Ramos (cell line): ENCODE data around the gene KHSRP.

Experiments used
- in situ Hi-C: fragments of 300-500 bp; cut with MboI; formaldehyde crosslinking; loops from one replicate; pipeline ENCODE4 v1.14.3; 2022; ENCODE audit warnings: low sequenced_read_pairs; ENCODE audit not compliant: unreplicated experiment

The KHSRP gene

DNA sequence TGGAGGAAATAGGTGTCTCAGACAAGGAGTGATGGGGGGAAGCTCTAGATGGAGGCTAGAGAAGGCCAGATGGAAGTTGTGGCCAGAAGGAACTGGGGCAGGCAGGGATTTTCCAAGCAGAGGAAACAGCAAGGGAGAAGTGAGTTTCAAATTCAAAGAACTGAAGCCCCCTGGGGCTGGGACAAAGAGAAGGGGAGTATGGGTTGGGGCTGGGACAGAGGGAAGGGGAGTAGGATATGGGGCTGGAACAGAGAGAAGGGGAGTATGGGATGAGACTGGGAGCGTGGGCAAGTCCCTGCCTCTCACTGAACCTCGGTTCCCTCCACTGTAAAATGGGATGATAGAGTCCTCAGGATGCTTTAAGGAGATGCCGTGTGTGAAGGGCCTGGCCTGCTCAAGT, 29.8 kb downstream of the KHSRP start:
- in situ Hi-C loops, result no loop called here

DNA sequence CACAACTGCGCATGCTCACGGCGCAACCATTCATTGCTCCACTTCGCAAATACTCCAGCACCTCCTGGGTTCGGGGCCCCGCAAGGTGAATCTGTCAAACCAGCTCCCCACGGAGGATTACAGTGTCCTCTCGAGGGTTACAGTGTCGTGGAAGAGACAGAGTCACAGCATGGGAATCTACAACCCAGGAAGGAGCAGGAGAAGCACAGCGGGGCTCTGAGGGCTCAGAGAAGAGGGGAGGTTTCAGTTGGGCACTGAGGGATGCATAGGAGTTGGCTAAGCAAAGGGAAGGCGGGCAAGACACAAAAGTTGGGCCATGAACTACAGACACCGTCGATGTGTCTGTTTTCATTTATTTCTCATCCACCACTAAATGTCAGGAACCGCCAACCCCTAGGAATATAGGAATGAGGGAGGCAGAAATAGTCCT, 30.6 kb downstream of the KHSRP start:
- in situ Hi-C loops, result no loop called here

DNA sequence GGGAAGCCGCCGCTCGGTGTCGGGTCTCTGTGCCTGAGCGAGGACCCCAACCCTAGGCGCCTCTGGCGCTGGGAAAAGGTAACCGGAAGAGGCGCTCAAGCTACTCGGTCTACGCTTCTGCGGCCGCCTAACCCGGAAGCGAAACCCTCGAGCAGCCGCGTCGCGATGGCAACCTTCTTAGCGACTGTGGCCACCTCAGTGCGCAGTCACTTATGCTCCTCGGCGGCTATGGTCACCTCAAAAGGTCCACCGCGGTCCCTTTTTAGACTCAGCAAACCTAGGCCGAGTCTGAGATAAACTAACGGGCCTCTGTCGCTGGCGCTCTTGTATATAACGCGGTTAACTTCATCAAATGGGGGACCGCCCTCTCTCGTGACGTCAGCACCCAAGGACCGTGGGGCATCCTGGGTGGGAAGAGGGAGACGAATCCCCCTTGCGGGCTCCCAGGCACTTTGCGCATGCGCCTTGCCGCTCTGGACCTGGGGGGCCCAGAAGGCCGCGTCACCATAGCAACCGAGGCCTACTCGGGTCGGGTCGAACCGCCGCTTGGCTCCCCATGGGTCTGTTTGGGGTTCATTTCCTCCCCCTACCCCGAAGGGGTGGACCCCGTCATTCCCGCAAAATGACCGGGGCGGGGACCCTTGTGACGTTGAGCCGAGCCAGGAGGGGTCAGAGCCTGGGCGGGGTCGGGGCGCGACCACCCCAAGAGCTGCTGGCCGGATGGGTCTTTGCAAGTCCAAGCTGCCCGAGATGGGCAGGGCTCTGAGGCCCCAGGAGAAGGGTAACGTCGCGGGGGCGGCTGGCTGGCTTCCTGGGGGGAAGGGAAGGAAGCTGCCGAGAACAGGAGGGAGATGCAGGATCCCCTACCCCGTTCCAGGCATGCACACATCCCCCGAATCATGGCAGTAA, 31.3 kb downstream of the KHSRP start, which contains the start of gene GTF2F1:
Gene GTF2F1 (minus strand): TSS at position 91 of the 909 bp plus-strand sequence. CDS start 169 bp downstream, outside the sequence.
- in situ Hi-C loops, result no loop called here

DNA sequence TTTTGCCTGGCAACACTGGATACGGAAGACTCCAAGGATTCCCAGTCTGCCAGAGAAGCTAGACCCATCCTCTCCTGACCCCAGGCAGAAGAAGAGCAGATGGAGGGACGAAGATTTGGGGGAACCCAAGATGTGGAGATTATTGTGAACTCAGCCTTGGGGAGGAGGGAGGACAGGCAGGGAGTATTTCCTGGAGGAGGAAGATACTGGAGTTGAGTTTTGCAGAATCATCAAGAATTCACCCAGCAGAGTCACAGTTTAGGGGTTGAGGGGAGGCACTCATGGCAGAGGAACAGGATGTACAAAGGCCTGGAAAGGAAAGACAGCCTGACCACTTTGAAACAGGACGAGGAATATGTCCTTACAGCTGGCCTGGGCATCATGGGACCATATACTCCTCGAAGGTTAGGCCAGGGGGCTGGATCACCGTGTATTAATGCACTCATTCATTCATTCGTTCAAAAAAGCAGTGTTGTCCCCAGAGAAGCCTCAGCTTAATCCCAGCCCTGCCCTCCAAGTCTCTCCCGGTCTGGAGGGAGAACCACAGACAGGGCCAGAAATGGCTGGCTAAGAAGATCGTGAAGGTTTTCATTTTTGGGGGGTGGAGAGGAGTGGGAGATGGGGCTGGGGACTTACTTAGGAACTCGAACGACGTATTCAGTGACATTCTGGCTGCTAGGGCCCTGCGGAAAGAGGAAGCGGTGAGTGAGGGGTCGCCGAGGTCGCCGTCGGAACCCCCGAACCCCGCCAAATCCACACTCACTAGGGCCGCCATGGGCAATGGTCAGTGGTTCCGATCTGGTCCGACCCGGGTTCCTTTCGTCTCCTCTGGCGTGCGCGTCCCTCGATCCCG, 32.2 kb downstream of the KHSRP start:
- in situ Hi-C loops, result no loop called here

- in situ Hi-C loops, result no loop called here
Observed at GRCh38 chr19:6387372-6387771, 37.2 kb downstream of the KHSRP start.

- in situ Hi-C loops, result no loop called here
Observed at GRCh38 chr19:6384381-6384780, 40.2 kb downstream of the KHSRP start.

DNA sequence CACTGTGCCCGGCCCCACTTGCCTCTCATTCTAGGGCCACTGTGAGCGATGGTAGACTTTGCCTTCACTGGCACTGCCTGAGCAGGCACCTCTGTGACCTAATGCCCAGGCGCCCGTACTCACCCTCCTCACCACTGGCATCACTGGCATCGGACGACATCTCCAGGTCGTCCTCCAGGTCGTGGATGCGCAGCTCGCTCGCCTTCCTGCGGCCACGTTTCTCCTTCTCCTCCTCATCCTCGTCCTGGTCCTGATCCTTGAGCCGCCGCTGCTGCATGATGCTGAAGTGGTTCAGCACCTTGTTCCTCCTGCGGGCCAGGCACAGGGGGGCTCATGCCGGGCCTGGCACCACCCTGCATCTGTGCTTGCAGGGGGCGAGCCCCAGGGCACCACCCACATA, 41.4 kb downstream of the KHSRP start:
- in situ Hi-C loops, result no loop called here

GRCh38 chr19:6381030-6381750, 43.4 kb downstream of the KHSRP start:
- in situ Hi-C loops, result no loop called here

GRCh38 chr19:6379744-6380143, 44.9 kb downstream of the KHSRP start:
- in situ Hi-C loops, result no loop called here

GRCh38 chr19:6378486-6378885, 46.1 kb downstream of the KHSRP start:
- in situ Hi-C loops, result no loop called here

DNA sequence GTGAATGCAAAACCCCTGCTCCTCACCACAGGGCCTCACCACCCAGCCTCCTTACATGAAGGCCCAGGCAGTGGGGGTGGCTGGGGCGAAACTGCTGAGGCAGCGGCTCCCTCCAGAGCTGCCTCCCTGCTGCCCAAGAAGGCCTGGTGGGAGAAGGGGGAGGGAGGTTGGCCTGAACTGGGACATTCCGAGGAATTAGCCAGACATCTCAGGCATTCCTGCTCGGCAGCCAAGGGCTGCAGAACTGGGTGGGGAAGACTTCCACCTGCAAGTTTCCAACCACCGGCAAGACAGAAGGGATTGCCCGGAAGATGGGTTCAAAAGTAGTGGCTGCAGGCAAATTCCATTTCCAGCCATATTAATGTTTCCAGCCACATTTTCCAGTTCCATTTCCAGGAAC, 46.6 kb downstream of the KHSRP start:
- in situ Hi-C loops, result no loop called here

- in situ Hi-C loops, result no loop called here
Observed at GRCh38 chr19:6376512-6377190, 48.0 kb downstream of the KHSRP start.

GRCh38 chr19:6375411-6376010, 49.1 kb downstream of the KHSRP start, which contains the start of gene PSPN:
Gene PSPN (minus strand): TSS chr19:6375933. CDS start chr19:6375849, 84 bp downstream.
- in situ Hi-C loops, result no loop called here

GRCh38 chr19:6374711-6375410, 49.8 kb downstream of the KHSRP start:
- in situ Hi-C loops, result no loop called here

DNA sequence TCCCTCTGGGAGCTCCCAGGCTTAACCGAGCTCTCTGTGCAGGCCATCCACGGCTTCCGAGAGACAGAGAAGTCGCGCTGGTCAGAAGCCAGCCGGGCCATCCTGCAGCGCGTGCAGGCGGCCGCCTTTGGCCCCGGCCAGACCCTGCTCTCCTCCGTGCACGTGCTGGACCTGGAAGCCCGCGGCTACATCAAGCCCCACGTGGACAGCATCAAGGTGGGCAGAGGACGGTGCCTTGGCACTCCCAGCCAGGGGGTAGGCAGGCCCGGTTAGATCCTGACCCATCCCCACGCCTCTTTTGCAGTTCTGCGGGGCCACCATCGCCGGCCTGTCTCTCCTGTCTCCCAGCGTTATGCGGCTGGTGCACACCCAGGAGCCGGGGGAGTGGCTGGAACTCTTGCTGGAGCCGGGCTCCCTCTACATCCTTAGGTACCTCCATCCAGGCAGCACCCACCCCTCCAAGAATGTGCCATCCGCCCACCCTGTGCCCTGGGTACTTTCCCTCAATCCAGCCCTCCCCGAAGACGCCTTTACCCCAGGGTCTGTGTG, 50.4 kb downstream of the KHSRP start:
- in situ Hi-C loops, result no loop called here

GRCh38 chr19:6373813-6374108, 50.9 kb downstream of the KHSRP start:
- in situ Hi-C loops, result no loop called here

DNA sequence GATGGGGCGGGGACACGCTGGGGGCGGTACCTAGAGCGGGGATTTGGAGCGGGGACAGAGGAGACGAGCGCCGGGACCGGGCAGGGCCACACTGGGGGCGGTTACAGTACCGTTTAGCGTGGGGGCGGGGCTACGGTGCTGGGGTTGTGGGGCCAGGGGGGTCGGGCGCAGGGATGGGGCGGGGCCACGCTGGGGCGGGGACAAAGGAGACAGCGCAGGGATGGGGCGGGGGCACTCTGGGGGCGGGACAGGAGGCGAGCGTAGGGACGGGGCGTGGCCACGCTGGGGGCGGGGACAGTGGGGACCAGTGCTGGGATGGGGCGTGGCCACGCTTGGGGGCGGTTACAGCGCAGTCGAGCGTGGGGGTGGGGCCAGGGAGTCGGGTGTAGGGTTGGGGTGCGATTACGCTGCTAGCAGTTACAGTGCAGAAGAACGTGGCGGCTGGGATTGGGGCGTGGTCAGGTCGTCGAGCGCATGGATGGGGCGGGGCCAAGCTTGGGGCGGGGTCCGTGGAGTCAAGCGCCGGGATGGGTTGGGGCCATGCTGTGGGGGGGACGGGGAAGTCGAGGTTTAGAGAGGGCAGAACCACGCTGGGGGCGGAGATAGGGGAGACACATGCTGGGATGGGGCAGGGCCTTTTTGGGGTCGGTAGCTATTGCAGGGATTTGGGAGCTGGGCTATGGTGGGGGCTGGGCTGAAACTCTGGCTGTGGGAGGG, 51.4 kb downstream of the KHSRP start:
- in situ Hi-C loops, result no loop called here

- in situ Hi-C loops, result no loop called here
Observed at GRCh38 chr19:6372594-6373095, 52.0 kb downstream of the KHSRP start, which contains the start of gene ALKBH7. Gene ALKBH7 (plus strand): TSS chr19:6372794. CDS start chr19:6372821, 27 bp downstream.
